Keratinocyte (primary cell): ENCODE measurements around the gene TECR. TPM values are rescaled to one million over a fixed set of nuclear protein-coding genes. Genes with fewer than 3 reads are reported as not detected.

Source experiments
- DNase-seq: peaks from one replicate; pipeline ENCODE4 v3.0.0-alpha.2; 2011; ENCODE audit warnings: low read depth, missing footprints, low spot score
- FAIRE-seq: peaks from 2 replicates; lab custom pipeline; 2011; peaks lifted over from hg19 to GRCh38; lab: Jason Lieb, UNC
- H2AFZ ChIP-seq: 2 replicates; pipeline ENCODE4 v1.6.0; 2012; ENCODE audit warnings: low read length, control low read depth, inconsistent platforms; ENCODE audit not compliant: control insufficient read depth
- H3K27ac ChIP-seq: 2 replicates; pipeline ENCODE4 v1.5.1; 2011; ENCODE audit warnings: low read length; ENCODE audit not compliant: control insufficient read depth, insufficient read depth
- H3K27me3 ChIP-seq: 3 replicates; pipeline ENCODE4 v1.6.0; 2011; ENCODE audit warnings: low read length; ENCODE audit not compliant: control insufficient read depth, insufficient read depth; ENCODE audit errors: extremely low read depth
- H3K36me3 ChIP-seq, 2 experiments: 2 replicates in 1 of 2; 3 replicates in 1 of 2; pipeline ENCODE4 v1.5.1; 2011; ENCODE audit warnings: low read length in 2 of 2, mild to moderate bottlenecking in 1 of 2; ENCODE audit not compliant: control insufficient read depth in 2 of 2, insufficient read depth in 2 of 2; ENCODE audit errors: extremely low read depth in 1 of 2
- H3K4me1 ChIP-seq: 3 replicates; pipeline ENCODE4 v1.5.1; 2011; ENCODE audit warnings: low read length; ENCODE audit not compliant: control insufficient read depth, insufficient read depth; ENCODE audit errors: extremely low read depth
- H3K4me2 ChIP-seq: 3 replicates; pipeline ENCODE4 v1.6.0; 2011; ENCODE audit warnings: low read depth, low read length; ENCODE audit not compliant: control insufficient read depth, insufficient read depth; ENCODE audit errors: extremely low read depth
- H3K4me3 ChIP-seq, 3 experiments: fragments of 200-600 bp in 1 of 3; sonication (generic) in 1 of 3; 2 replicates in 2 of 3; 3 replicates in 1 of 3; pipeline ENCODE4 v1.5.1; 2011 to 2016; ENCODE audit warnings: low read length in 3 of 3, mild to moderate bottlenecking in 3 of 3, control low read depth in 2 of 3, inconsistent platforms in 1 of 3, low read depth in 1 of 3, mixed read lengths in 1 of 3, mixed run types in 1 of 3, moderate library complexity in 1 of 3; ENCODE audit not compliant: control insufficient read depth in 2 of 3, insufficient read depth in 2 of 3; ENCODE audit errors: extremely low read depth in 1 of 3
- H3K79me2 ChIP-seq: 2 replicates; pipeline ENCODE4 v1.6.0; 2012; ENCODE audit warnings: low read length; ENCODE audit not compliant: control insufficient read depth, insufficient read depth
- H3K9ac ChIP-seq: 3 replicates; pipeline ENCODE4 v1.6.0; 2011; ENCODE audit warnings: low read length; ENCODE audit not compliant: control insufficient read depth, insufficient read depth; ENCODE audit errors: extremely low read depth
- H3K9me1 ChIP-seq: 3 replicates; pipeline ENCODE4 v1.6.0; 2011; ENCODE audit warnings: low read length; ENCODE audit not compliant: control insufficient read depth, insufficient read depth; ENCODE audit errors: extremely low read depth
- H3K9me3 ChIP-seq: 2 replicates; pipeline ENCODE4 v1.5.1; 2012; ENCODE audit warnings: low read depth, low read length; ENCODE audit not compliant: control insufficient read depth
- H4K20me1 ChIP-seq: 3 replicates; pipeline ENCODE4 v1.6.0; 2011; ENCODE audit warnings: low read length; ENCODE audit not compliant: control insufficient read depth, insufficient read depth; ENCODE audit errors: extremely low read depth
- EZH2 ChIP-seq: IDR thresholded peaks from one replicate; pipeline ENCODE4 v1.6.1; 2012; ENCODE audit warnings: inconsistent platforms, mild to moderate bottlenecking, low read length, moderate library complexity
- dilution Hi-C: fragments of 300-500 bp; cut with MboI; formaldehyde crosslinking; loops from one replicate; pipeline ENCODE4 v1.7.0; 2020; ENCODE audit warnings: low sequenced_read_pairs; ENCODE audit not compliant: extremely low pct_ligation_motif_present
- polyA plus RNA-seq, 5 experiments: library from polyadenylated mRNA; depleted of rRNA in 3 of 5; stranded (reverse) in 3 of 5; stranded (forward) in 1 of 5; unstranded in 1 of 5; fragments of >200 nt; gene quantifications; 1 replicate in 1 of 5; 2 replicates in 3 of 5; 3 replicates in 1 of 5; pipeline versions ENCODE4 v1.2.1 to v1.2.3, GENCODE V29; 2011 to 2012; ENCODE audit warnings: missing spikeins in 2 of 5, low read depth in 1 of 5, low replicate concordance in 1 of 5
- TF ChIP-seq, protein P1 (sequence below), 3 experiments: IDR thresholded peaks in 1 of 3; conservative IDR thresholded peaks in 1 of 3; optimal IDR thresholded peaks in 1 of 3; 2 replicates in 2 of 3; 3 replicates in 1 of 3; pipeline versions ENCODE3 to v1.5.1; 2011; ENCODE audit warnings: low read length in 3 of 3, mild to moderate bottlenecking in 3 of 3, moderate library complexity in 2 of 3, control low read depth in 1 of 3, inconsistent platforms in 1 of 3; ENCODE audit not compliant: insufficient read depth in 2 of 3; ENCODE audit errors: extremely low read depth in 1 of 3

Gene TECR
- polyA plus RNA-seq, 1 donor (not counting 4 experiments of a cell fraction or from before 2014, with no cell fraction given) = 92.3 TPM

DNA sequence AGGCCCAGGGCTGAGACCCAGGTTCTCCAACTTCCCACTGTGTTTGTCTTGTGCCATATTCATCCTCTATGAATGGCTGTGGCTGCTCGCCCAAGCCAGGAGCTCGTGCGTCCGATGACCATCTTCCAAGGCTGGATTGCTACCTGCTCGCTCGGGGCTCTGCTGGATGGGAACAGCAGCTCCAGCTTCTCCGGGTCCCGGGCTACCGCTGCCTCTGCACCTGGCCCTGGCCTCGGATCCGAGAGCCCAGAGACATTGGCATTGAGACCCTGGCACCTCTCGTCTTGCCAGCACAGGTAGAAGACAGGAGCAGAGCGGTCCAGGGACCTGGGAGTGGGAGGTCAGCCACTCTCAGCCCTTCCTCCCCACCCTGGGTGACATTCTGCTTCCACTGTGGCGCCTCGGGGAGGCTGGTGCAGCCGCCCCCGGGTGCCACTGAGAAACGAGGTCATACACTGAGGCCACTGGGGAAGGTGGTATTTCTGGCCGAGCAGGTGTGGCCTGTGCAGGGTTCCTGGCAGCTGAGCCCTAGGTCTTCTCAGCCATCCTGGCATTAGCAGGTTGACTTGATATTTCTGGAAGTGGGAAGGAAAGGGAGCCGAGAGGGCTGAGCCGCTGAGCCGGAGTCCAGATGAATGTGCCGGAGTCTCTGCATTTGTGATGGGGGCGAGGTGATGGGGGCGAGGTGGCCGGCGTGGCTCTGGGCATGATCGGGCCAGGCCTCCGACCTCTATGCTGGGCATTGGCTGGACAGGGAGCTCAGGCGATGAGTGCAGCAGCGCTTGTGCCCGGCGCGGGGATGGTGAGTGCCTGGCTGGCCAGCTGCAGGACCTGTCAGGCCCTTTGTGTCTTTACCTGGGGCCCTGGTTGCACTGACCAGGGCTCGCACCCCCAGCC lies 23.9 kb downstream of the TECR start:
- Histone ChIP-seq H3K4me1 (peaks cover 55% of the 10 kb centered on the region), H3K36me3 (peaks cover 0 to 13% of the 10 kb centered on the region in 2 experiments), H3K4me2 (no peak overlapping the region), H3K27me3 (no peaks in the 10 kb centered on the region), H3K9me3 (no peaks in the 10 kb centered on the region), H3K27ac (peak overlapping the region; percentile 33), H2AFZ (no peak overlapping the region), H3K9ac (peak overlapping the region; percentile 42), H3K79me2 (peaks cover 36% of the 10 kb centered on the region), H3K4me3 (no peak overlapping the region), H3K9me1 (no peaks in the 10 kb centered on the region), H4K20me1 (peaks cover 8% of the 10 kb centered on the region)
- DNase-seq (no peak), FAIRE-seq (no peak)
- dilution Hi-C loops = no loop called here
- TF ChIP-seq EZH2 = no peak
- TF ChIP-seq, protein P1, sequence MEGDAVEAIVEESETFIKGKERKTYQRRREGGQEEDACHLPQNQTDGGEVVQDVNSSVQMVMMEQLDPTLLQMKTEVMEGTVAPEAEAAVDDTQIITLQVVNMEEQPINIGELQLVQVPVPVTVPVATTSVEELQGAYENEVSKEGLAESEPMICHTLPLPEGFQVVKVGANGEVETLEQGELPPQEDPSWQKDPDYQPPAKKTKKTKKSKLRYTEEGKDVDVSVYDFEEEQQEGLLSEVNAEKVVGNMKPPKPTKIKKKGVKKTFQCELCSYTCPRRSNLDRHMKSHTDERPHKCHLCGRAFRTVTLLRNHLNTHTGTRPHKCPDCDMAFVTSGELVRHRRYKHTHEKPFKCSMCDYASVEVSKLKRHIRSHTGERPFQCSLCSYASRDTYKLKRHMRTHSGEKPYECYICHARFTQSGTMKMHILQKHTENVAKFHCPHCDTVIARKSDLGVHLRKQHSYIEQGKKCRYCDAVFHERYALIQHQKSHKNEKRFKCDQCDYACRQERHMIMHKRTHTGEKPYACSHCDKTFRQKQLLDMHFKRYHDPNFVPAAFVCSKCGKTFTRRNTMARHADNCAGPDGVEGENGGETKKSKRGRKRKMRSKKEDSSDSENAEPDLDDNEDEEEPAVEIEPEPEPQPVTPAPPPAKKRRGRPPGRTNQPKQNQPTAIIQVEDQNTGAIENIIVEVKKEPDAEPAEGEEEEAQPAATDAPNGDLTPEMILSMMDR (optimal IDR thresholded peaks at IDR 0.05 in 1 of 3, IDR thresholded peaks at IDR 0.05 in 1 of 3, conservative IDR thresholded peaks at IDR 0.05 in 1 of 3; ENCODE audit: extremely low read depth in 1 of 3, insufficient read depth in 2 of 3, low read length in 3 of 3) = no peak

DNA sequence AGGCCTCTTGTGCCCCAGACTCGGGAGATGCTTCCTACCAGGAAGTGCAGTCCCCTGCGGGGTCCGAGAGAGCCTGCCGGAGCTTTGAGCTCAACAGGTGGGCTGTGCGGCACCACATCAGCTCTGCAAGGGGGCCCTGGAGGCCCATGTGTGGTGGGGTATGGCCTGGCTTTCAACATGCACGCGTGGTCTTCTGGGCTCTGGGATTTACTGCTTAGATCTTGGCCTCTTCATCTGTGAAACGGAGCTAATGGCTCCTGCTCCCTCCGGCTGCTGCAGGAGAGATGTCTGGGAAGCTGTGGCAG lies 24.5 kb downstream of the TECR start:
- H3K4me2 ChIP-seq = peak overlapping the region; percentile 61
- FAIRE-seq (no peak), DNase-seq (no peak)
- no peaks in the 10 kb centered on the region for H3K27me3 ChIP-seq
- H3K4me3 ChIP-seq = no peak overlapping the region
- no peaks in the 10 kb centered on the region for H3K9me1 ChIP-seq
- H3K9me3 ChIP-seq = no peaks in the 10 kb centered on the region
- peaks cover 40% of the 10 kb centered on the region for H3K79me2 ChIP-seq
- no peak for TF ChIP-seq EZH2
- TF ChIP-seq, protein P1 (optimal IDR thresholded peaks at IDR 0.05 in 1 of 3, IDR thresholded peaks at IDR 0.05 in 1 of 3, conservative IDR thresholded peaks at IDR 0.05 in 1 of 3; ENCODE audit: extremely low read depth in 1 of 3, insufficient read depth in 2 of 3, low read length in 3 of 3) = no peak
- H3K36me3 ChIP-seq = peaks cover 0 to 8% of the 10 kb centered on the region in 2 experiments
- peaks cover 61% of the 10 kb centered on the region for H3K4me1 ChIP-seq
- peak overlapping the region; percentile 33 for H3K27ac ChIP-seq
- peak overlapping the region; percentile 42 for H3K9ac ChIP-seq
- peaks cover 8% of the 10 kb centered on the region for H4K20me1 ChIP-seq
- dilution Hi-C loops = no loop called here
- no peak overlapping the region for H2AFZ ChIP-seq
